ENCODE results near the gene PHLDA2.

Gene PHLDA2

DNA sequence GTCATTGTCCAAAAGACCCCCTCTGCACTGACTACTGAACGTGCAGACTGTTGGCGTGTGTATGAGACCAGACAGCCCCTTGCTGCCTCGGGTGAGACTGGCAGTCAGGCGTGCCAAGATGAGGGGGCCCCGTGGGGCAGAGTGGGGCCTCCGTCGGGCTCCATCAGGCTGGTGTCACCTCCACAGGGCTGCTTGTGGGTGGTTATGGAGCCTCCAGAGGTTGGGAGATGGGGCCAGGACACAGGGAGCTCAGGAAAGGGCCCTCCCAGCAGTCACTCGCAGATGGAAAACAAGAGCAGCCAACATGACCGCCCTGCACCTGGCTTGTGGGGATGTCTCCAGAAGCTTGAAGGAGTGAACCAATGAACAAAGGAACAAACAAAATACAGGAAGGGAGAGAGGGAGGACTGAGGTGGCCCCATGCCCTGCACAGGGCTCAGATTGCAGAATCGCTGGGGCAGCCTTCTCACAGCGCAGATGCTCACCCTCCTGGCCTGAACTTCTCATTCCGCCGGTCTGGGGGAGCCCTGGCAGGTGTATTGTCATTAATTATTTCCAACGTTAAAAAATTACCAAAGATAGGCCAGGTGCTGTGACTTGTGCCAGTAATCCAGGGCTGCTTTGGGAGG is 5.5 kb upstream of the PHLDA2 start:
- TF ChIP-seq POLR2AphosphoS5 (IDR thresholded peaks at IDR 0.05; ENCODE audit: low read depth, low read length), result no peak
- no peak for TF ChIP-seq SIN3A (IDR thresholded peaks at IDR 0.05; ENCODE audit: borderline replicate concordance, insufficient read depth, low read length)
- TF ChIP-seq TAF1 (IDR thresholded peaks at IDR 0.05; ENCODE audit: borderline replicate concordance, insufficient read depth, low read length), result no peak
- no peak for TF ChIP-seq FOXP2 (optimal IDR thresholded peaks at IDR 0.05; ENCODE audit: borderline replicate concordance, extremely low read depth, extremely low read length, insufficient read depth)
- TF ChIP-seq, protein P1, sequence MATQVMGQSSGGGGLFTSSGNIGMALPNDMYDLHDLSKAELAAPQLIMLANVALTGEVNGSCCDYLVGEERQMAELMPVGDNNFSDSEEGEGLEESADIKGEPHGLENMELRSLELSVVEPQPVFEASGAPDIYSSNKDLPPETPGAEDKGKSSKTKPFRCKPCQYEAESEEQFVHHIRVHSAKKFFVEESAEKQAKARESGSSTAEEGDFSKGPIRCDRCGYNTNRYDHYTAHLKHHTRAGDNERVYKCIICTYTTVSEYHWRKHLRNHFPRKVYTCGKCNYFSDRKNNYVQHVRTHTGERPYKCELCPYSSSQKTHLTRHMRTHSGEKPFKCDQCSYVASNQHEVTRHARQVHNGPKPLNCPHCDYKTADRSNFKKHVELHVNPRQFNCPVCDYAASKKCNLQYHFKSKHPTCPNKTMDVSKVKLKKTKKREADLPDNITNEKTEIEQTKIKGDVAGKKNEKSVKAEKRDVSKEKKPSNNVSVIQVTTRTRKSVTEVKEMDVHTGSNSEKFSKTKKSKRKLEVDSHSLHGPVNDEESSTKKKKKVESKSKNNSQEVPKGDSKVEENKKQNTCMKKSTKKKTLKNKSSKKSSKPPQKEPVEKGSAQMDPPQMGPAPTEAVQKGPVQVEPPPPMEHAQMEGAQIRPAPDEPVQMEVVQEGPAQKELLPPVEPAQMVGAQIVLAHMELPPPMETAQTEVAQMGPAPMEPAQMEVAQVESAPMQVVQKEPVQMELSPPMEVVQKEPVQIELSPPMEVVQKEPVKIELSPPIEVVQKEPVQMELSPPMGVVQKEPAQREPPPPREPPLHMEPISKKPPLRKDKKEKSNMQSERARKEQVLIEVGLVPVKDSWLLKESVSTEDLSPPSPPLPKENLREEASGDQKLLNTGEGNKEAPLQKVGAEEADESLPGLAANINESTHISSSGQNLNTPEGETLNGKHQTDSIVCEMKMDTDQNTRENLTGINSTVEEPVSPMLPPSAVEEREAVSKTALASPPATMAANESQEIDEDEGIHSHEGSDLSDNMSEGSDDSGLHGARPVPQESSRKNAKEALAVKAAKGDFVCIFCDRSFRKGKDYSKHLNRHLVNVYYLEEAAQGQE (IDR thresholded peaks at IDR 0.05; ENCODE audit: insufficient read depth in 1 of 2, low read depth in 2 of 2, low read length in 2 of 2), result no peak

DNA sequence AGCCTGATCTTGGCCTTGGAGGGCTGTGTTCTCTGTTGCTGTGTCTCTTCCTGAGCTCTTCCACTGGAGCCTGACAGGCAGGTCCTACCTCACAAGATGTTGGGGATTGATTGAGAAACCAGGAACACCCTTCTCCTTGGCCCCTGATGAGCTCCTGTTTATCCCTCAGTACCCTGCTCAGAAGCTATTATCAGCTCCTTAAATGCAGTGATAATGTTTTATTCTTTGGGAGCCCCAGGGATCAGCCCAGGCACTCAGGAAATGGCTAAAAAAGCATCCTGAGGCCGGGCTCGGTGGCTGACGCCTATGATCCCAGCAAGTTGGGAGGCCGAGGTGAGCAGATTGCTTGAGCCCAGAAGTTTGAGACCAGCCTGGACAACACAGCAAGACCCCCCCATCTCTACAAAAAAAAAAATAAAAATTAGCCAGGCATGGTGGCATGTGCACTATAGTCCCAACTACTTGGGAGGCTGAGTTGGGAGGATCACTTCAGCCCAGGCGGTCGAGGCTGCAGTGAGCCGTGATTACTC is 4.9 kb upstream of the PHLDA2 start:
- TF ChIP-seq FOXP2 (optimal IDR thresholded peaks at IDR 0.05; ENCODE audit: borderline replicate concordance, extremely low read depth, extremely low read length, insufficient read depth) (no peak), TAF1 (IDR thresholded peaks at IDR 0.05; ENCODE audit: borderline replicate concordance, insufficient read depth, low read length) (no peak), POLR2AphosphoS5 (IDR thresholded peaks at IDR 0.05; ENCODE audit: low read depth, low read length) (no peak), SIN3A (IDR thresholded peaks at IDR 0.05; ENCODE audit: borderline replicate concordance, insufficient read depth, low read length) (no peak)
- TF ChIP-seq, protein P1 (IDR thresholded peaks at IDR 0.05; ENCODE audit: insufficient read depth in 1 of 2, low read depth in 2 of 2, low read length in 2 of 2), result no peak

DNA sequence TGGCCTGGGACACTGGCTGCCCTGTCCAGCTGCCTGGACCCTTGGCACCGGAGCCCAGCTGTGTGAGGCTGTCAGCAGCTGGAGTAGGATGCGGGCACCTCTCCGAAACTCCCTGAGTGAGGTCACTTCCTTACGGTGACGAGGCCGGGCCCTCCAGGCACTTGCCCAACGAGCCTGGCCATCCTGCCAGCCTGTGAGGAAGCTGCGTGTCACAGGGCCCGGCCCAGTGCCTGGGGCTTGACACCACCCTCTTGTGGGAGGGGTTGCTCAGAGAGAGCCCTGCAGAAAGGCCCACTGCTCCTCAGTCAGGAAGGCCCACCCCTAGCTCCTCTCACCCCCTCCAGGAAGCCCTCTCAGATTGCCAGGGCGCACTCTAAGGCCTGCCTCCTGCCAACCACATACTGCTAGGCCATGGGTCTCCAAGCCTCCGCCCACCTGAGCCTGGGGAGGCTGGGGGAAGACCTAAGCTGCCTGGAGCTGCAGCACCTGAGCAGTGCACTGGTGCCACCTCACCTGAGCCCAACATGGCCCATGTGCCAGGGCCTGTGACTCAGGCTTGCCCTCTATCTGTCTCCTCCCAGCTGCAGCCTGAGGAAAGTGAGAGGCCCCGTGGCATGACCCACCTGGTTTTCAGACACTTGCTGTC is 4.3 kb upstream of the PHLDA2 start:
- TF ChIP-seq, protein P1 (IDR thresholded peaks at IDR 0.05; ENCODE audit: insufficient read depth in 1 of 2, low read depth in 2 of 2, low read length in 2 of 2), result no peak
- TF ChIP-seq FOXP2 (optimal IDR thresholded peaks at IDR 0.05; ENCODE audit: borderline replicate concordance, extremely low read depth, extremely low read length, insufficient read depth) (no peak), TAF1 (IDR thresholded peaks at IDR 0.05; ENCODE audit: borderline replicate concordance, insufficient read depth, low read length) (no peak), POLR2AphosphoS5 (IDR thresholded peaks at IDR 0.05; ENCODE audit: low read depth, low read length) (no peak), SIN3A (IDR thresholded peaks at IDR 0.05; ENCODE audit: borderline replicate concordance, insufficient read depth, low read length) (no peak)

DNA sequence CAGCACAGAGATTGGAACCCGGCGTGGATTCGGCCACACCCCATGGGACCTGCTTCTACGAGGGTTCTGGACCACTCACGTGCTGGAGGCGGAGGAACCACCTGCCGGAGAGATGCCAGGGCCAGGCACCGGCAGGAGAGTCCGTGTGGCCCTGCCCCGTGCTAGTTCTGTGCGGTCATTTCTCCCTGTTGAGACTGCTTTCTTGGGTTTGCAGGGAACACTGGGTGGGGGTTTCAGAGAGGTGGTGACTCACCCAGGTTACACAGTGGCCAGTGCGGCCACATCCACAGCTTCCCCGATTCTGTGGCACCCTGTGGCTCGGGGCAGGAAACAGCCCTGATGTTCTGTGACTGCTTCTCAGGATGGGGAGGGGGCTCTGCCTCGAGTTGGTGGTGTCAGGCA is 3.6 kb upstream of the PHLDA2 start:
- no peak for TF ChIP-seq POLR2AphosphoS5 (IDR thresholded peaks at IDR 0.05; ENCODE audit: low read depth, low read length)
- TF ChIP-seq FOXP2 (optimal IDR thresholded peaks at IDR 0.05; ENCODE audit: borderline replicate concordance, extremely low read depth, extremely low read length, insufficient read depth), result no peak
- no peak; the same call in 1 of the 2 replicates for TF ChIP-seq SIN3A (IDR thresholded peaks at IDR 0.05; ENCODE audit: borderline replicate concordance, insufficient read depth, low read length)
- TF ChIP-seq, protein P1 (IDR thresholded peaks at IDR 0.05; ENCODE audit: insufficient read depth in 1 of 2, low read depth in 2 of 2, low read length in 2 of 2), result no peak
- TF ChIP-seq TAF1 (IDR thresholded peaks at IDR 0.05; ENCODE audit: borderline replicate concordance, insufficient read depth, low read length), result no peak

Data from PFSK-1 (cell line).